HEK293 (cell line): ENCODE measurements around the gene PYY.
A peak's percentile ranks its signal among the peaks of the same experiment; 100 is the strongest.

ENCODE experiments used
- CTCF ChIA-PET: fragments of 350-600 bp; formaldehyde crosslinking; extraction: SDS; loops from one replicate; lab custom pipeline; 2021; ENCODE audit warnings: antibody characterized with exemption; lab: Yijun Ruan, JAX
- POLR2A ChIA-PET: fragments of 300-600 bp; formaldehyde crosslinking; extraction: SDS; loops from one replicate; lab custom pipeline; 2020; ENCODE audit warnings: antibody characterized with exemption, inconsistent platforms; lab: Yijun Ruan, JAX
- H3K27ac ChIP-seq: fragments of 200-500 bp; sonication (Bioruptor generic); 2 replicates; pipeline ENCODE4 v1.5.1; 2014; ENCODE audit warnings: low read depth, low read length, control low read depth, inconsistent platforms; ENCODE audit errors: extremely low read depth
- H3K36me3 ChIP-seq, 2 experiments: fragments of 200-500 bp in 1 of 2; sonication (Bioruptor generic) in 1 of 2; 1 replicate in 1 of 2; 2 replicates in 1 of 2; pipeline ENCODE4 v1.5.1; 2014 to 2017; ENCODE audit warnings: inconsistent platforms in 2 of 2, low read length in 2 of 2; ENCODE audit not compliant: control insufficient read depth in 2 of 2, insufficient read depth in 1 of 2
- H3K4me1 ChIP-seq: fragments of 200-500 bp; sonication (Bioruptor generic); 2 replicates; pipeline ENCODE4 v1.5.1; 2014; ENCODE audit warnings: mild to moderate bottlenecking, low read length, inconsistent platforms; ENCODE audit not compliant: control insufficient read depth, insufficient read depth
- H3K4me3 ChIP-seq: 2 replicates; pipeline ENCODE4 v1.5.1; 2011; ENCODE audit warnings: low read depth, mild to moderate bottlenecking, control low read depth, low read length, moderate library complexity
- H3K9me3 ChIP-seq: fragments of 200-500 bp; sonication (Bioruptor generic); 2 replicates; pipeline ENCODE4 v1.5.1; 2014; ENCODE audit warnings: low read depth, low read length, inconsistent platforms; ENCODE audit not compliant: control insufficient read depth, insufficient read depth
- INSM2 ChIP-seq: fragments of 450-650 bp; formaldehyde crosslinking; IDR thresholded peaks from 2 replicates; pipeline ENCODE4 v1.5.1; 2016; ENCODE audit warnings: missing biosample characterization, missing genetic modification characterization
- REST ChIP-seq: fragments of 450-650 bp; formaldehyde crosslinking; IDR thresholded peaks from 2 replicates; pipeline ENCODE4 v1.5.1; 2016; ENCODE audit warnings: missing biosample characterization, missing genetic modification characterization
- ZBTB6 ChIP-seq: fragments of 450-650 bp; formaldehyde crosslinking; IDR thresholded peaks from 2 replicates; pipeline ENCODE4 v1.5.1; 2017; ENCODE audit warnings: missing biosample characterization, missing genetic modification characterization
- ZEB2 ChIP-seq: fragments of 450-650 bp; formaldehyde crosslinking; IDR thresholded peaks from 2 replicates; pipeline ENCODE4 v1.5.1; 2016; ENCODE audit warnings: missing biosample characterization, missing genetic modification characterization
- ZFP69B ChIP-seq: fragments of 450-650 bp; formaldehyde crosslinking; IDR thresholded peaks from 2 replicates; pipeline ENCODE4 v1.5.1; 2016; ENCODE audit warnings: missing biosample characterization, missing genetic modification characterization
- ZNF585B ChIP-seq: fragments of 450-650 bp; formaldehyde crosslinking; IDR thresholded peaks from 2 replicates; pipeline ENCODE4 v1.5.1; 2016; ENCODE audit warnings: missing biosample characterization, missing genetic modification characterization
- TF ChIP-seq, protein P1 (sequence below): fragments of 450-650 bp; formaldehyde crosslinking; conservative IDR thresholded peaks from 2 replicates; pipeline ENCODE4 v1.5.1; 2016; ENCODE audit warnings: low read depth, missing biosample characterization, missing genetic modification characterization

Gene PYY

DNA sequence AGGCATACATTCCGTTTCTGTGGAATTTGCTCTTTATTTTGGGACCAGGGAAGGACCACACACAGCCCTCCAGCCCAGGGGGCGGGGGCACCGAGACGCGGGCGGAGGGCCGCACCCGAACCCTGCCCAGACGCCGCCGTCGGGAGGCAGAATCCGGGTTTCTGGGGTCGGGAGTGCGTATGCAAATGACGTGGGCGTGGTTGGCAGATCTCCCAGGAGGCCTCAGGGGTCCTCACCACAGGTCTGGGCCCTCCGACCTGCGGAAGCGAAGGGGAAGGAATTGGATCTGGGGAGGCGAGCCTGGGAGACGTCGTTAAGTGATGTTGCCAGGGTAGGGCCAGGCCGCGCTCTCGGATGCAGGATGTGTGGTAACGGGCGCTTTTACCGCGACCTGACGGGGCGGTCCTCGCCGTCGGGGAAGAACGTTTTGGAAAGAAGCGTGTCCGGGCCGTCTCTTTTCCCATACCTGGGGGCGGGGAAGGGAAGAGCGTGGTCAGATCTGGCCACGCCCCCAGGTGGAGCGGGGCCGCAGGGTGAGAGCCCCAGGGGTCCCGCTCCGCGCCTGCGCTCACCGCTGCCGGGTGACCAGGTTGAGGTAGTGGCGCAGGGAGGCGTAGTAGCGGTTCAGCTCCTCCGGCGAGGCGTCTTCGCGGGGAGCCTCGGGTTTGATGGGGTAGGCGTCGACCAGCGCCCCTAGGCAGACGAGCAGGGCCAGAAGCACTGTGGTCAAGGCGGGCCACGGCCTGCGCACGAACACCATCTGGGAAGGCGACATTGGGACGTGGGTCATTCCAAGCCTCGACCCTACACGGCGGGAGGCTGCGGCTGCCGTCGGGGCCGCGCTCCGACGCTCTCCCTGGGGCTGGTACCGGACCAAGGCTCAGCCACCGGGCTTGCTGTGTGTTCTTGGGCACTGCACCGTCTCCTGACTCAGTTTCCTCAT lies 745 bp downstream of the PYY start (continued):
- TF ChIP-seq, protein P1, sequence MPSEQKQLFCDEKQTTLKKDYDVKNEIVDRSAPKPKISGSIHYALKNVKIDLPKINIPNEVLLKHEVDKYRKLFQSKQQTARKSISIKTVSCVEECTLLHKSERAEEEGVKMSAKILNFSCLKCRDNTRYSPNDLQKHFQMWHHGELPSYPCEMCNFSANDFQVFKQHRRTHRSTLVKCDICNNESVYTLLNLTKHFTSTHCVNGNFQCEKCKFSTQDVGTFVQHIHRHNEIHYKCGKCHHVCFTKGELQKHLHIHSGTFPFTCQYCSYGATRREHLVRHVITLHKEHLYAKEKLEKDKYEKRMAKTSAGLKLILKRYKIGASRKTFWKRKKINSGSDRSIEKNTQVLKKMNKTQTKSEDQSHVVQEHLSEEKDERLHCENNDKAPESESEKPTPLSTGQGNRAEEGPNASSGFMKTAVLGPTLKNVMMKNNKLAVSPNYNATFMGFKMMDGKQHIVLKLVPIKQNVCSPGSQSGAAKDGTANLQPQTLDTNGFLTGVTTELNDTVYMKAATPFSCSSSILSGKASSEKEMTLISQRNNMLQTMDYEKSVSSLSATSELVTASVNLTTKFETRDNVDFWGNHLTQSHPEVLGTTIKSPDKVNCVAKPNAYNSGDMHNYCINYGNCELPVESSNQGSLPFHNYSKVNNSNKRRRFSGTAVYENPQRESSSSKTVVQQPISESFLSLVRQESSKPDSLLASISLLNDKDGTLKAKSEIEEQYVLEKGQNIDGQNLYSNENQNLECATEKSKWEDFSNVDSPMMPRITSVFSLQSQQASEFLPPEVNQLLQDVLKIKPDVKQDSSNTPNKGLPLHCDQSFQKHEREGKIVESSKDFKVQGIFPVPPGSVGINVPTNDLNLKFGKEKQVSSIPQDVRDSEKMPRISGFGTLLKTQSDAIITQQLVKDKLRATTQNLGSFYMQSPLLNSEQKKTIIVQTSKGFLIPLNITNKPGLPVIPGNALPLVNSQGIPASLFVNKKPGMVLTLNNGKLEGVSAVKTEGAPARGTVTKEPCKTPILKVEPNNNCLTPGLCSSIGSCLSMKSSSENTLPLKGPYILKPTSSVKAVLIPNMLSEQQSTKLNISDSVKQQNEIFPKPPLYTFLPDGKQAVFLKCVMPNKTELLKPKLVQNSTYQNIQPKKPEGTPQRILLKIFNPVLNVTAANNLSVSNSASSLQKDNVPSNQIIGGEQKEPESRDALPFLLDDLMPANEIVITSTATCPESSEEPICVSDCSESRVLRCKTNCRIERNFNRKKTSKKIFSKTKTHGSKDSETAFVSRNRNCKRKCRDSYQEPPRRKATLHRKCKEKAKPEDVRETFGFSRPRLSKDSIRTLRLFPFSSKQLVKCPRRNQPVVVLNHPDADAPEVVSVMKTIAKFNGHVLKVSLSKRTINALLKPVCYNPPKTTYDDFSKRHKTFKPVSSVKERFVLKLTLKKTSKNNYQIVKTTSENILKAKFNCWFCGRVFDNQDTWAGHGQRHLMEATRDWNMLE (tag by site-specific recombination), result no peak
- TF ChIP-seq REST (tag by site-specific recombination) (peak; percentile 8; the same call in 1 of the 2 replicates), ZNF585B (tag by site-specific recombination) (no peak), ZEB2 (tag by site-specific recombination) (no peak), INSM2 (tag by site-specific recombination) (no peak), ZBTB6 (tag by site-specific recombination) (no peak)

- Histone ChIP-seq H3K36me3 (no peaks in the 10 kb centered on the region), H3K4me3 (no peak overlapping the region), H3K27ac (no peak overlapping the region), H3K4me1 (no peaks in the 10 kb centered on the region), H3K9me3 (no peaks in the 10 kb centered on the region)
- ChIA-PET POLR2A (interaction anchor here (0.5 kb wide), 1 partner anchor 411 kb away, joined by 4 read pairs; the partner anchor contains the start of gene FAM171A2), CTCF (interaction anchor here (0.9 to 2.2 kb wide), 2 partner anchors 9 to 12 kb away, joined by 3 to 7 read pairs; no protein-coding TSS in a partner anchor)
- TF ChIP-seq REST (tag by site-specific recombination), result peak; percentile 96
- TF ChIP-seq ZFP69B (tag by site-specific recombination), result no peak
These were observed 1.4 kb downstream of the PYY start for GRCh38 chr17:43952351-43952723.
